ENCODE data around the gene ETNK1. TPM values are rescaled to one million over a fixed set of nuclear protein-coding genes. Genes with fewer than 3 reads are reported as not detected.

ETNK1 gene
- total RNA-seq, 1 experiment from 2014 or later = 70.1 TPM

DNA sequence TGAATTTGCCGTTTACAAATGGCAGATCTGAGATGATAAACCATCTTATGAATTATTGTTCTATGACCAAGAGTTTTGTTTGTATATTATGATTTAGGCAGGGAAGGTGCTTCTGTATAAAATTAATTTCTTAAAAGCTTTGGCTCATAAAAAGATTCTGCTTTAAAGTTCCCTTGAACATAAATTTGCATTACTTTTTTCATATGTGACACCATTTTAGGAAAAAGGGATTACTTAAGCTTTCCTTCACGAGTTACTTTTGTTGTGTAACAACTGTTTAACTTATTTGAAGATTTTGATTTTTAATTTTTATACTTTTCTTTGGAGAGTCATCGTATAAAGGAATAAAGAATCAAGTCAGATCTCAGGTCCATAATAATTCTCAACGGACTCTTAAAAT is 3.3 kb downstream of the ETNK1 start:
- H3K27ac Mint-ChIP-seq = peak overlapping the region in 1 of 3 experiments; percentile 42; a peak in 2 of 7 replicates
- Histone ChIP-seq H3K9ac (ENCODE audit: extremely low read depth, insufficient read length, low read length) (no peak overlapping the region), H3K4me1 (ENCODE audit: insufficient read depth, low read length) (no peaks in the 10 kb centered on the region), H4K91ac (ENCODE audit: insufficient read length, low read depth, low read length) (no peak overlapping the region), H2AK5ac (ENCODE audit: insufficient read length, low read length) (no peak overlapping the region), H3K23me2 (ENCODE audit: insufficient read length, low read depth, low read length, poor library complexity, severe bottlenecking) (peaks cover 12% of the 10 kb centered on the region), H3K79me2 (ENCODE audit: insufficient read depth, low read length) (peaks cover 29% of the 10 kb centered on the region; the same call in 1 of the 2 replicates), H3K79me1 (ENCODE audit: insufficient read depth, low read depth, low read length, poor library complexity, severe bottlenecking) (peaks cover 3% of the 10 kb centered on the region), H3T11ph (ENCODE audit: low read length) (no peak overlapping the region), H4K20me1 (ENCODE audit: control insufficient read depth, insufficient read depth, insufficient read length) (no peaks in the 10 kb centered on the region), H2BK20ac (ENCODE audit: low read depth, low read length, poor library complexity, severe bottlenecking) (no peak overlapping the region), H2BK15ac (ENCODE audit: low read depth, low read length) (no peak overlapping the region), H2BK12ac (ENCODE audit: insufficient read length, low read depth, low read length) (no peak overlapping the region), H2BK120ac (ENCODE audit: low read depth, low read length, poor library complexity, severe bottlenecking) (no peak overlapping the region), H3K27me3 (ENCODE audit: insufficient read depth, low read length) (no peaks in the 10 kb centered on the region), H2BK5ac (ENCODE audit: insufficient read length, low read length) (no peak overlapping the region), H4K8ac (replicated peaks; ENCODE audit: insufficient read length, low read depth, low read length) (no peak overlapping the region), H3K18ac (ENCODE audit: insufficient read length, low read depth, low read length) (no peak overlapping the region), H4K5ac (ENCODE audit: insufficient read length, low read depth, low read length) (no peak overlapping the region), H3K4ac (ENCODE audit: low read depth, low read length) (no peak overlapping the region), H3K9me3 (ENCODE audit: control insufficient read depth, low read depth, low read length) (no peaks in the 10 kb centered on the region), H3K27ac (ENCODE audit: insufficient read length, low read depth, low read length) (no peak overlapping the region), H3K56ac (ENCODE audit: insufficient read length, low read depth, low read length) (no peak overlapping the region), H2AFZ (ENCODE audit: low read length) (no peak overlapping the region), H3K23ac (ENCODE audit: insufficient read length, low read depth, low read length) (no peak overlapping the region), H3K4me2 (ENCODE audit: insufficient read depth, insufficient read length, low read length) (no peak overlapping the region), H3K14ac (ENCODE audit: insufficient read depth, low read length) (no peak overlapping the region)
- H3K9me3 Mint-ChIP-seq = no peaks in the 10 kb centered on the region; a peak in 1 of 5 replicates
- peak overlapping the region; percentile 92 to 99 for H3K4me3 Mint-ChIP-seq
- TF ChIP-seq, protein P1, sequence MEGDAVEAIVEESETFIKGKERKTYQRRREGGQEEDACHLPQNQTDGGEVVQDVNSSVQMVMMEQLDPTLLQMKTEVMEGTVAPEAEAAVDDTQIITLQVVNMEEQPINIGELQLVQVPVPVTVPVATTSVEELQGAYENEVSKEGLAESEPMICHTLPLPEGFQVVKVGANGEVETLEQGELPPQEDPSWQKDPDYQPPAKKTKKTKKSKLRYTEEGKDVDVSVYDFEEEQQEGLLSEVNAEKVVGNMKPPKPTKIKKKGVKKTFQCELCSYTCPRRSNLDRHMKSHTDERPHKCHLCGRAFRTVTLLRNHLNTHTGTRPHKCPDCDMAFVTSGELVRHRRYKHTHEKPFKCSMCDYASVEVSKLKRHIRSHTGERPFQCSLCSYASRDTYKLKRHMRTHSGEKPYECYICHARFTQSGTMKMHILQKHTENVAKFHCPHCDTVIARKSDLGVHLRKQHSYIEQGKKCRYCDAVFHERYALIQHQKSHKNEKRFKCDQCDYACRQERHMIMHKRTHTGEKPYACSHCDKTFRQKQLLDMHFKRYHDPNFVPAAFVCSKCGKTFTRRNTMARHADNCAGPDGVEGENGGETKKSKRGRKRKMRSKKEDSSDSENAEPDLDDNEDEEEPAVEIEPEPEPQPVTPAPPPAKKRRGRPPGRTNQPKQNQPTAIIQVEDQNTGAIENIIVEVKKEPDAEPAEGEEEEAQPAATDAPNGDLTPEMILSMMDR (conservative IDR thresholded peaks at IDR 0.05) = no peak
- peaks cover 38 to 40% of the 10 kb centered on the region in 2 experiments for H3K4me1 Mint-ChIP-seq
- H3K36me3 Mint-ChIP-seq (ENCODE audit: insufficient read depth in 1 of 3, low read depth in 3 of 3) = peaks cover 7 to 18% (median 15%) of the 10 kb centered on the region in 3 experiments; a peak in 6 of 7 replicates
- no peak for DNase-seq
- no peaks in the 10 kb centered on the region for H3K27me3 Mint-ChIP-seq (ENCODE audit: low read depth)
- WGBS (ENCODE audit: extremely low coverage, insufficient read length, low lambda C conversion rate) = no CpG with 5 or more reads among the region's 4 CpGs
